Lung (tissue), 12 donors: ENCODE data around the gene STAB2. TPM values are rescaled to one million over a fixed set of nuclear protein-coding genes. Genes with fewer than 3 reads are reported as not detected.

Source experiments
- ATAC-seq: fragments of 200-7000 bp; cut with Tn5 transposase; one replicate; pipeline ENCODE4 v1.9.1; 2020; ENCODE audit warnings: moderate number of reproducible peaks; ENCODE audit not compliant: insufficient read depth, low FRiP score
- DNase-seq, 3 donors: peaks; one replicate each; pipeline ENCODE4 v3.0.0-alpha.2; 2013 to 2017
- H3K27ac ChIP-seq, 2 donors: one replicate each; pipeline ENCODE4 v1.5.1; 2013; ENCODE audit warnings: mild to moderate bottlenecking in 2 of 2, moderate library complexity in 2 of 2, control low read depth in 1 of 2, inconsistent platforms in 1 of 2, low read depth in 1 of 2, low read length in 1 of 2
- H3K27me3 ChIP-seq, 3 donors: one replicate each; pipeline ENCODE4 v1.5.1; 2013; ENCODE audit warnings: low read length in 2 of 3; ENCODE audit not compliant: control insufficient read depth in 3 of 3, insufficient read depth in 3 of 3
- H3K36me3 ChIP-seq, 4 donors: one replicate each; pipeline ENCODE4 v1.5.1; 2013; ENCODE audit warnings: low read length in 4 of 4, mild to moderate bottlenecking in 1 of 4, moderate library complexity in 1 of 4; ENCODE audit not compliant: control insufficient read depth in 4 of 4, insufficient read depth in 4 of 4
- H3K4me1 ChIP-seq, 5 donors: one replicate each; pipeline ENCODE4 v1.5.1; 2013; ENCODE audit warnings: low read length in 5 of 5, mild to moderate bottlenecking in 2 of 5, moderate library complexity in 1 of 5; ENCODE audit not compliant: control insufficient read depth in 5 of 5, insufficient read depth in 5 of 5
- H3K4me3 ChIP-seq: one replicate; pipeline ENCODE4 v1.5.1; 2013; ENCODE audit warnings: mild to moderate bottlenecking, control low read depth, moderate library complexity
- H3K9ac ChIP-seq, 2 donors: one replicate each; pipeline ENCODE4 v1.5.1; 2013; ENCODE audit warnings: low read length in 2 of 2, control low read depth in 1 of 2; ENCODE audit not compliant: insufficient read depth in 1 of 2
- H3K9me3 ChIP-seq, 4 donors: one replicate each; pipeline ENCODE4 v1.5.1; 2013; ENCODE audit warnings: low read length in 3 of 4, mild to moderate bottlenecking in 1 of 4, moderate library complexity in 1 of 4; ENCODE audit not compliant: control insufficient read depth in 4 of 4, insufficient read depth in 3 of 4
- CTCF ChIP-seq: IDR thresholded peaks from 2 replicates; pipeline ENCODE4 v1.5.1; 2012; ENCODE audit warnings: mild to moderate bottlenecking; ENCODE audit errors: control extremely low read depth, extremely low read depth
- WGBS, 2 donors: extraction: QIAGEN DNeasy Blood & Tissue Kit; methylation state at CpG; one replicate each; pipeline ENCODE4 v1.1.7; 2013; 5-methylcytosine and 5-hydroxymethylcytosine counted together
- polyA plus RNA-seq, 2 donors: library from polyadenylated mRNA; stranded (reverse); fragments of 200-250 nt; gene quantifications; one replicate each; pipeline ENCODE4 v1.2.1, GENCODE V29; 2013
- total RNA-seq, 2 donors: library from RNA; depleted of rRNA in 1 of 2; stranded (reverse); fragments of >200 nt in 1 of 2; gene quantifications; one replicate each; pipeline ENCODE4 v1.2.1, GENCODE V29; 2014 to 2021
- donor health status: control.
- donor health status: control.
- donor health status: Bipolar disorder and iron deficiency.
- donor health status: healthy.
- donor health status: DM: yes; HTN: yes; CAD: no.

STAB2 gene
- total and polyA plus RNA-seq, 4 donors, result 0.06 to 10.0 (median 0.43) TPM

- DNase-seq (no peak), ATAC-seq (no peak)
- WGBS, 2 donors, result 94 to 96% methylated on average over 1 of the region's 1 CpG
- TF ChIP-seq CTCF, result no peak
- H3K27ac ChIP-seq, result no peak overlapping the region
- peaks cover 0 to 3% (median 0%) of the 10 kb centered on the region in 5 donors for H3K4me1 ChIP-seq
- H3K9me3 ChIP-seq, result peaks cover 0 to 3% (median 1%) of the 10 kb centered on the region in 4 donors
- H3K4me3 ChIP-seq, result no peak overlapping the region
- no peak overlapping the region for H3K9ac ChIP-seq
- H3K27me3 ChIP-seq, result peaks cover 0 to 3% (median 0%) of the 10 kb centered on the region in 3 donors
- H3K36me3 ChIP-seq, result no peaks in the 10 kb centered on the region
Observed at GRCh38 chr12:103569278-103569677, 17.8 kb upstream of the STAB2 start.

GRCh38 chr12:103571286-103571685 lies 15.8 kb upstream of the STAB2 start:
- H3K9ac ChIP-seq, result no peak overlapping the region

GRCh38 chr12:103572312-103573045 lies 14.6 kb upstream of the STAB2 start:
- no peak overlapping the region for H3K27ac ChIP-seq
- peaks cover 0 to 6% (median 0%) of the 10 kb centered on the region in 5 donors for H3K4me1 ChIP-seq
- no peaks in the 10 kb centered on the region for H3K9me3 ChIP-seq
- no peak overlapping the region for H3K4me3 ChIP-seq
- TF ChIP-seq CTCF, result no peak
- no peaks in the 10 kb centered on the region for H3K36me3 ChIP-seq
- peaks cover 0 to 3% (median 0%) of the 10 kb centered on the region in 3 donors for H3K27me3 ChIP-seq
- DNase-seq, result no peak
- WGBS, 2 donors, result 70 to 77% methylated on average over 4 of the region's 4 CpGs
- no peak for ATAC-seq
- no peak overlapping the region for H3K9ac ChIP-seq

More at GRCh38 chr12:103571286-103571685, 15.8 kb upstream of the STAB2 start:
- H3K9me3 ChIP-seq, result no peaks in the 10 kb centered on the region
- H3K27me3 ChIP-seq, result peaks cover 0 to 3% (median 0%) of the 10 kb centered on the region in 3 donors
- no peaks in the 10 kb centered on the region for H3K36me3 ChIP-seq
- peaks cover 0 to 6% (median 0%) of the 10 kb centered on the region in 5 donors for H3K4me1 ChIP-seq
- no peak overlapping the region for H3K27ac ChIP-seq
- 13 to 18% methylated on average over 18 of the region's 18 CpGs for WGBS, 2 donors
- ATAC-seq (no peak), DNase-seq (peak; percentile 12 to 39 (median 20))
- TF ChIP-seq CTCF, result no peak
- no peak overlapping the region for H3K4me3 ChIP-seq

GRCh38 chr12:103573185-103573584 lies 13.9 kb upstream of the STAB2 start:
- Histone ChIP-seq H3K36me3 (no peaks in the 10 kb centered on the region), H3K9ac (no peak overlapping the region), H3K4me1 (peaks cover 0 to 6% (median 0%) of the 10 kb centered on the region in 5 donors), H3K27me3 (peaks cover 0 to 3% (median 0%) of the 10 kb centered on the region in 3 donors), H3K4me3 (no peak overlapping the region), H3K9me3 (no peaks in the 10 kb centered on the region), H3K27ac (no peak overlapping the region)
- ATAC-seq (no peak), DNase-seq (no peak)
- no peak for TF ChIP-seq CTCF
- 69 to 72% methylated on average over 3 of the region's 3 CpGs for WGBS, 2 donors
